ENCODE measurements around the gene MRPL36.
A peak's percentile ranks its signal among the peaks of the same experiment; 100 is the strongest.
"Not testable (repeated sequence)": the region's sequence is repeated elsewhere in the genome, so short reads cannot be mapped to it uniquely, and the experiment has no call there.

Gene MRPL36

DNA sequence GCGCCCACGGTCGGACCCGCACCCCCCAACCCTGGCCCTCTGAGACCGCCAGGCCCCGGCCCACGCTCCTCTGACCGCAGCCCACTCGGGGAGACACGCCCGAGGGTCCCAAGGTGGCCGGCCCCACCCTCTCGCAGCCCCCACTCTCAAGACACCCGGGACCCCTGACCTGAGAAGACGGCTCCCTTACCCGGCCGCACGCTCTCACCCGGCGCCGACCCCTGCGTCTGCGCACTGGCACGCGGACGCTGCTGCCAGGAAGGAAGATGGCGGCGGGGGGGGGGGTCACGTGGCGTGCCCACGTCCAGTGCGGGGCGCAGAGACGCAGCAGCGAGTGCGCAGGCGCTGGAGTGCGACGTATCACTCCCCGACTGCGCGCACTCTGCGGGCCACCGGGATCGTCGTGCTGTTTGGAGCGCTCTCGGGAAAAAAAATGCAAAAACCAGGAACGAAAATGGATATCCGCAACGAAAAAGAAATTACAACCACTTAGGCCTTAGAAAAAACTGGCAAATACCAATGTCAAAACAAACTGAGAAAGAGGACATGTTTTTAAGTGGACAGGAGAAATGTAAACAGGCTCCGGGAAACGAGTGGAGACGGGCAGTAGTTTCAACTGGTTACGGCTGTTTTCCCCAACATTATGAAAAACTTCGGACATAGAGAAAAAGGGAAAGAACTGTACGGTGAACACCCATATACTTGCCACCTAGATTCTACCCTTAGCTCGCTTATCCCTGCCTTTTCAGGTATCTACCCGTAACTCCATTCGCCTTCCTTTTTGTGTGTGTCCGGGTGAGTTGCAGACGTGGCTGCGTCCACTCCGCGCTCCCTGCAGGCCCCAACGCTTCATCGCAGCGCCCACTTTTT lies at the start of gene MRPL36:
TSS of gene MRPL36 (minus strand) at position 236 of the 870 bp plus-strand sequence. CDS start 902 bp downstream, outside the sequence.
- H3K27ac Mint-ChIP-seq, result peak within 1 kb of the TSS; percentile 94
- H3K4me1 Mint-ChIP-seq (ENCODE audit: low read depth), result peaks cover 63% of the 10 kb centered on the region
- peaks cover 53% of the 10 kb centered on the region for H3K36me3 Mint-ChIP-seq (ENCODE audit: low read depth)
- H3K4me3 Mint-ChIP-seq, result peak within 1 kb of the TSS; percentile 95
- H3K27me3 Mint-ChIP-seq, result no peaks in the 10 kb centered on the region
- H3K9me3 Mint-ChIP-seq, result no peaks in the 10 kb centered on the region

GRCh38 chr5:1847611-1848010 lies 48.0 kb upstream of the MRPL36 start:
- Mint-ChIP-seq H3K27me3 (peaks cover 43% of the 10 kb centered on the region), H3K36me3 (ENCODE audit: low read depth) (no peaks in the 10 kb centered on the region), H3K9me3 (no peaks in the 10 kb centered on the region), H3K27ac (no peak overlapping the region), H3K4me3 (no peak overlapping the region), H3K4me1 (ENCODE audit: low read depth) (no peaks in the 10 kb centered on the region)

GRCh38 chr5:1847056-1847455 lies 47.4 kb upstream of the MRPL36 start:
- Mint-ChIP-seq H3K4me1 (ENCODE audit: low read depth) (no peaks in the 10 kb centered on the region), H3K27ac (no peak overlapping the region), H3K9me3 (no peaks in the 10 kb centered on the region), H3K4me3 (no peak overlapping the region), H3K36me3 (ENCODE audit: low read depth) (no peaks in the 10 kb centered on the region), H3K27me3 (peaks cover 46% of the 10 kb centered on the region)

DNA sequence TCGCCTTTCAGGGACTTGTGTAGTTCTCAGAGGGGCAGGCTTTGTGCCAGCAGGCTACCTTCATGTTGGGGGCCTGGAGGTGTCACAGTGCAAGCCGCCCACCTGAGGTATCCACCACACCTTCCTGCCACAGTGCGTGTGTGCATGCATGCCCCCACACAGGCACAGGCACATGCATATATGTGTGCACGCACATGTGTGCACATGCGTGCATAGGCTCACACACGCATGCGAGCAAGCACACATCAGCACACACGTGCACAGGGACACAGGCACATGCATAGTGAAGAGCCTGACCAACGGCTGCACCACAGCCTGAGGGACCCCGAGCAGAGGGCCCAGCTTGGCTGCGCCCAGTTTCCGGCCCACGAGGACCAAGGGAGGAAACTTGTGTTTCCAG lies 46.9 kb upstream of the MRPL36 start:
- Mint-ChIP-seq H3K27me3 (peaks cover 44% of the 10 kb centered on the region), H3K4me1 (ENCODE audit: low read depth) (no peaks in the 10 kb centered on the region), H3K36me3 (ENCODE audit: low read depth) (no peaks in the 10 kb centered on the region), H3K9me3 (no peaks in the 10 kb centered on the region), H3K4me3 (no peak overlapping the region), H3K27ac (no peak overlapping the region)

- Mint-ChIP-seq H3K27ac (no peak overlapping the region), H3K4me3 (no peak overlapping the region), H3K4me1 (ENCODE audit: low read depth) (no peaks in the 10 kb centered on the region), H3K9me3 (no peaks in the 10 kb centered on the region), H3K27me3 (peaks cover 37% of the 10 kb centered on the region), H3K36me3 (ENCODE audit: low read depth) (no peaks in the 10 kb centered on the region)
Observed at GRCh38 chr5:1845696-1846095, 46.1 kb upstream of the MRPL36 start.

DNA sequence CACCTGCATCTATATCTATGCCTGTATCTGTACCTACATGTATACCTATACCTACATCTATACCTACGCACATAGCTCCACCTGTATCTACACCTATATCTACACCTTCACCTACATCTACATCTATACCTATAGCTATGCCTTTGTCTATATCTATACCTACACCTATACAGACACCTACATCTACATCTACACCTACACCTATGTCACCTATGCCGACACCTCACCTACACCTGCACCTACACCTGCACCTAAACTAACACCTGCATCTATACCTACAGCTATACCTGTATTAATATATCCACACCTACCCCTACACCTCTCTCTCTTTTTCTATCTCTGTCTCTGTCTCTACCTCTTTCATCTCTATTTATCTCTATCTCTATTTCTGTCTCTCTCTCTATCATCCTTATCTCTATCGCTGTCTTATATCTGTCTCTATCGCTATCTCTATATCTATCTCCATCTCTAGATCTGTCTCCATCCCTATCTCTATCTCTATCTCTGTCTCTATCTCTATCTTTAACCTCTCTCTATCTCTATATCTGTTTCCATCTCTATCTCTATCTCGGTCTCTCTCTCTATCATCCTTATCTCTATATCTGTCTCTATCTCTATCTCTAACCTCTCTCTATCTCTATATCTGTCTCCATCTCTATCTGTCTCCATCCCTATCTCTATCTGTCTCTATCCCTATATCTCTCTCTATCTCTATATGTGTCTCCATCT lies 45.2 kb upstream of the MRPL36 start:
- Mint-ChIP-seq H3K4me3 (no peak overlapping the region), H3K27me3 (peaks cover 35% of the 10 kb centered on the region), H3K4me1 (ENCODE audit: low read depth) (no peaks in the 10 kb centered on the region)

DNA sequence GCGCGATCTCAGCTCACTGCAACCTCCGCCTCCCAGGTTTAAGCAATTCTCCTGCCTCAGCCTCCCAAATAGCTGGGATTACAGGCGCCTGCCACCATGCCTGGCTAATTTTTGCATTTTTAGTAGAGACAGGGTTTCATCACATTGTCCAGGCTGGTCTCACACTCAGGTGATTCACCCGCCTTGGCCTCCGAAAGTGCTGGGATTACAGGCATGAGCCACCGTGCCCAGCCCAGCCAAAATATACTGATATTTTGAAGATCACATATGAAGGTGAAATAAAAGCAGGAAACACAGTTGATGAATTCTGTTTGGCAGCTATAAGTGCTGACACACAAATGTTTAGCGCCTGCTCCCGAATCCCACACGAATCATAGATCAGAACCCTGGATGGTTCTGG lies 44.1 kb upstream of the MRPL36 start:
- H3K27me3 Mint-ChIP-seq, result peaks cover 29% of the 10 kb centered on the region
- H3K36me3 Mint-ChIP-seq (ENCODE audit: low read depth); H3K9me3 Mint-ChIP-seq; H3K4me3 Mint-ChIP-seq; H3K27ac Mint-ChIP-seq; H3K4me1 Mint-ChIP-seq (ENCODE audit: low read depth): not testable (repeated sequence)

More for the DNA sequence above, 45.2 kb upstream of the MRPL36 start:
- Mint-ChIP-seq H3K9me3 (no peaks in the 10 kb centered on the region), H3K36me3 (ENCODE audit: low read depth) (no peaks in the 10 kb centered on the region), H3K27ac (no peak overlapping the region)

- Mint-ChIP-seq H3K9me3 (no peaks in the 10 kb centered on the region), H3K27ac (no peak overlapping the region), H3K4me3 (no peak overlapping the region), H3K36me3 (ENCODE audit: low read depth) (no peaks in the 10 kb centered on the region), H3K4me1 (ENCODE audit: low read depth) (no peaks in the 10 kb centered on the region), H3K27me3 (peaks cover 16% of the 10 kb centered on the region)
Observed at GRCh38 chr5:1842004-1842819, 42.6 kb upstream of the MRPL36 start.

GRCh38 chr5:1840741-1841521 lies 41.3 kb upstream of the MRPL36 start:
- H3K4me1 Mint-ChIP-seq (ENCODE audit: low read depth), result no peaks in the 10 kb centered on the region
- no peak overlapping the region for H3K27ac Mint-ChIP-seq
- H3K36me3 Mint-ChIP-seq (ENCODE audit: low read depth), result no peaks in the 10 kb centered on the region
- H3K4me3 Mint-ChIP-seq, result no peak overlapping the region
- no peaks in the 10 kb centered on the region for H3K9me3 Mint-ChIP-seq
- H3K27me3 Mint-ChIP-seq, result peaks cover 15% of the 10 kb centered on the region

- H3K4me3 Mint-ChIP-seq, result no peak overlapping the region
- no peak overlapping the region for H3K27ac Mint-ChIP-seq
- no peaks in the 10 kb centered on the region for H3K4me1 Mint-ChIP-seq (ENCODE audit: low read depth)
- H3K9me3 Mint-ChIP-seq, result no peaks in the 10 kb centered on the region
- H3K36me3 Mint-ChIP-seq (ENCODE audit: low read depth), result no peaks in the 10 kb centered on the region
- H3K27me3 Mint-ChIP-seq, result peaks cover 15% of the 10 kb centered on the region
Observed at GRCh38 chr5:1840071-1840547, 40.5 kb upstream of the MRPL36 start.

DNA sequence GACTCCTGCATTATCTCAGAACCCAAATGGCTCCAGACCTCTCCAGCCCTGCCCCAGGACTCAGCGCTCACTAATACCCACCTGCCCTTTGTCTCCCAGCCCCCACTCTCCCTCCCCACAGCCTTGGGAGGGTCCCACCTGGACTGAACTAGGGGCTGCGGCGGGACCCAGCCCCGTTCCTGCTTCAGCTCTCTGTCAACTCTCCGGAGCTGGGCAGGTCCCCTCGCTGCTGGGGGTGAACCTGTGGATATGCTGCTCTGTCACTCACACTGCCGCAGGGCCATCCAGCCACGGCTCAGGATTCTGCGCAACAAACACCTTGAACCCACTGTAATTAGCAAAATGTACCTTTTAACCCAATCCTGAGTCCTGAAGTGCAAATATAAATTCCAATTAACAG lies 38.4 kb upstream of the MRPL36 start:
- Mint-ChIP-seq H3K4me3 (no peak overlapping the region), H3K9me3 (no peaks in the 10 kb centered on the region), H3K4me1 (ENCODE audit: low read depth) (no peaks in the 10 kb centered on the region), H3K36me3 (ENCODE audit: low read depth) (no peaks in the 10 kb centered on the region), H3K27ac (no peak overlapping the region), H3K27me3 (peaks cover 15% of the 10 kb centered on the region)

GRCh38 chr5:1836891-1837880 lies 37.5 kb upstream of the MRPL36 start:
- no peaks in the 10 kb centered on the region for H3K4me1 Mint-ChIP-seq (ENCODE audit: low read depth)
- H3K27me3 Mint-ChIP-seq, result peaks cover 11% of the 10 kb centered on the region
- no peak overlapping the region for H3K4me3 Mint-ChIP-seq
- no peak overlapping the region for H3K27ac Mint-ChIP-seq
- H3K9me3 Mint-ChIP-seq, result no peaks in the 10 kb centered on the region
- H3K36me3 Mint-ChIP-seq (ENCODE audit: low read depth), result no peaks in the 10 kb centered on the region

GRCh38 chr5:1836176-1836890 lies 36.7 kb upstream of the MRPL36 start:
- Mint-ChIP-seq H3K36me3 (ENCODE audit: low read depth) (no peaks in the 10 kb centered on the region), H3K4me3 (no peak overlapping the region), H3K9me3 (no peaks in the 10 kb centered on the region), H3K27ac (no peak overlapping the region), H3K4me1 (ENCODE audit: low read depth) (no peaks in the 10 kb centered on the region), H3K27me3 (peaks cover 7% of the 10 kb centered on the region)
